SK-N-SH (cell line): ENCODE results near the gene KLF7. TPM values are rescaled to one million over a fixed set of nuclear protein-coding genes. Genes with fewer than 3 reads are reported as not detected.

ENCODE experiments used
- CTCF ChIA-PET: fragments of 300-600, 350-600 bp; formaldehyde crosslinking; extraction: SDS; loops from one replicate; lab custom pipeline; 2021; lab: Yijun Ruan, JAX
- POLR2A ChIA-PET: fragments of 350-600 bp; sonication (Branson Sonifier 250); formaldehyde crosslinking; extraction: SDS; loops from one replicate; lab custom pipeline; 2020; ENCODE audit warnings: antibody characterized with exemption, inconsistent platforms; lab: Yijun Ruan, JAX
- DNase-seq: peaks from one replicate; pipeline ENCODE4 v3.0.0; 2012
- H2AFZ ChIP-seq: fragments of 200-600 bp; sonication (generic); 2 replicates; pipeline ENCODE4 v1.8.1; 2016; ENCODE audit warnings: antibody characterized with exemption, mild to moderate bottlenecking, low read depth
- H3F3A ChIP-seq: fragments of 200-600 bp; sonication (generic); replicated peaks from 2 replicates; pipeline ENCODE3; 2016; ENCODE audit warnings: antibody characterized with exemption, mild to moderate bottlenecking; ENCODE audit not compliant: insufficient read depth
- H3K27ac ChIP-seq, 2 experiments: fragments of 200-500 bp in 1 of 2; fragments of 200-600 bp in 1 of 2; sonication (Bioruptor generic) in 1 of 2; sonication (generic), shearing (Covaris generic) in 1 of 2; 2 replicates each; pipeline versions ENCODE4 v1.5.1 to v1.6.1; 2014 to 2016; ENCODE audit warnings: low read depth in 2 of 2, inconsistent platforms in 1 of 2, low read length in 1 of 2, mild to moderate bottlenecking in 1 of 2, mixed read lengths in 1 of 2
- H3K27me3 ChIP-seq: fragments of 200-600 bp; sonication (generic), shearing (Covaris generic); 2 replicates; pipeline ENCODE4 v1.6.1; 2016; ENCODE audit warnings: mixed run types; ENCODE audit not compliant: insufficient read depth
- H3K36me3 ChIP-seq, 2 experiments: fragments of 200-500 bp in 1 of 2; fragments of 200-600 bp in 1 of 2; sonication (Bioruptor generic) in 1 of 2; sonication (generic) in 1 of 2; replicated peaks in 1 of 2; 2 replicates each; pipeline versions ENCODE3 to v1.5.1; 2014 to 2016; ENCODE audit warnings: low read length in 1 of 2, mild to moderate bottlenecking in 1 of 2; ENCODE audit not compliant: insufficient read depth in 2 of 2, control insufficient read depth in 1 of 2
- H3K4me1 ChIP-seq, 2 experiments: fragments of 200-500 bp in 1 of 2; fragments of 200-600 bp in 1 of 2; sonication (Bioruptor generic) in 1 of 2; sonication (generic), shearing (Covaris generic) in 1 of 2; 2 replicates each; pipeline versions ENCODE4 v1.5.1 to v1.6.1; 2014 to 2016; ENCODE audit warnings: low read depth in 1 of 2, low read length in 1 of 2, mixed run types in 1 of 2; ENCODE audit not compliant: insufficient read depth in 2 of 2, control insufficient read depth in 1 of 2
- H3K4me2 ChIP-seq: fragments of 200-600 bp; sonication (generic), shearing (Covaris generic); 2 replicates; pipeline ENCODE4 v1.6.1; 2017; ENCODE audit warnings: mixed run types
- H3K4me3 ChIP-seq, 2 experiments: fragments of 200-500 bp in 1 of 2; fragments of 200-600 bp in 1 of 2; sonication (Bioruptor generic) in 1 of 2; sonication (generic), shearing (Covaris generic) in 1 of 2; 2 replicates each; pipeline versions ENCODE4 v1.5.1 to v1.8.1; 2014 to 2016; ENCODE audit warnings: low read depth in 2 of 2, inconsistent platforms in 1 of 2, low read length in 1 of 2, mild to moderate bottlenecking in 1 of 2, mixed read lengths in 1 of 2, moderate library complexity in 1 of 2
- H3K79me2 ChIP-seq: fragments of 200-600 bp; sonication (generic); 2 replicates; pipeline ENCODE4 v1.8.1; 2017; ENCODE audit warnings: mild to moderate bottlenecking; ENCODE audit not compliant: insufficient read depth
- H3K9ac ChIP-seq: fragments of 200-600 bp; sonication (generic); 2 replicates; pipeline ENCODE4 v1.6.1; 2017; ENCODE audit warnings: mixed run types
- H3K9me2 ChIP-seq: fragments of 200-600 bp; sonication (generic); 2 replicates; pipeline ENCODE4 v1.6.1; 2017; ENCODE audit warnings: mixed run types
- H3K9me3 ChIP-seq: fragments of 200-600 bp; sonication (generic); 2 replicates; pipeline ENCODE4 v1.6.1; 2017; ENCODE audit warnings: mixed run types, mild to moderate bottlenecking, moderate library complexity
- H4K20me1 ChIP-seq: fragments of 200-600 bp; sonication (generic); 2 replicates; pipeline ENCODE4 v1.6.1; 2017; ENCODE audit warnings: mild to moderate bottlenecking, mixed run types; ENCODE audit not compliant: insufficient read depth
- ELF1 ChIP-seq: IDR thresholded peaks from 2 replicates; pipeline ENCODE4 v1.4.0; 2012
- EP300 ChIP-seq, 2 experiments: IDR thresholded peaks; 2 replicates each; pipeline versions ENCODE4 v1.4.0 to v1.6.1; 2012; ENCODE audit warnings: borderline replicate concordance in 1 of 2, low read depth in 1 of 2, low read length in 1 of 2
- RAD21 ChIP-seq: IDR thresholded peaks from 2 replicates; pipeline ENCODE4 v1.6.1; 2012; ENCODE audit warnings: mild to moderate bottlenecking, low read length
- RCOR1 ChIP-seq: fragments of 150-350 bp; IDR thresholded peaks from 2 replicates; pipeline ENCODE4 v1.6.1; 2017; ENCODE audit warnings: antibody characterized with exemption, low read length
- RFX5 ChIP-seq: IDR thresholded peaks from 2 replicates; pipeline ENCODE4 v1.6.1; 2012; ENCODE audit warnings: mild to moderate bottlenecking, improper control_type of control experiment, low read length
- WGBS: methylation state at CpG from one replicate; pipeline ENCODE4 v1.1.6; 2017; ENCODE audit warnings: low lambda C conversion rate; 5-methylcytosine and 5-hydroxymethylcytosine counted together
- polyA plus RNA-seq, 3 experiments: library from polyadenylated mRNA; depleted of rRNA; stranded (reverse); fragments of >200 nt; gene quantifications; 2 replicates each; pipeline ENCODE4 v1.2.3, GENCODE V29; 2012
- TF ChIP-seq, protein P1 (sequence below): fragments of 200-600 bp; sonication (generic); IDR thresholded peaks from 2 replicates; pipeline ENCODE4 v1.6.1; 2017; ENCODE audit warnings: antibody characterized with exemption, mild to moderate bottlenecking, moderate library complexity
- TF ChIP-seq, protein P2 (sequence below): IDR thresholded peaks from 2 replicates; pipeline ENCODE4; 2012
- TF ChIP-seq, protein P3 (sequence below): IDR thresholded peaks from 2 replicates; pipeline ENCODE4 v1.4.0; 2012; ENCODE audit warnings: low read depth, borderline replicate concordance
- TF ChIP-seq, protein P4 (sequence below): IDR thresholded peaks from 2 replicates; pipeline ENCODE4 v1.6.1; 2012; ENCODE audit warnings: mild to moderate bottlenecking, low read depth, low read length, moderate library complexity

KLF7 gene
- polyA plus RNA-seq, 1 of the 3 experiments (the other 2 are of a cell fraction), result 7.5 TPM

DNA sequence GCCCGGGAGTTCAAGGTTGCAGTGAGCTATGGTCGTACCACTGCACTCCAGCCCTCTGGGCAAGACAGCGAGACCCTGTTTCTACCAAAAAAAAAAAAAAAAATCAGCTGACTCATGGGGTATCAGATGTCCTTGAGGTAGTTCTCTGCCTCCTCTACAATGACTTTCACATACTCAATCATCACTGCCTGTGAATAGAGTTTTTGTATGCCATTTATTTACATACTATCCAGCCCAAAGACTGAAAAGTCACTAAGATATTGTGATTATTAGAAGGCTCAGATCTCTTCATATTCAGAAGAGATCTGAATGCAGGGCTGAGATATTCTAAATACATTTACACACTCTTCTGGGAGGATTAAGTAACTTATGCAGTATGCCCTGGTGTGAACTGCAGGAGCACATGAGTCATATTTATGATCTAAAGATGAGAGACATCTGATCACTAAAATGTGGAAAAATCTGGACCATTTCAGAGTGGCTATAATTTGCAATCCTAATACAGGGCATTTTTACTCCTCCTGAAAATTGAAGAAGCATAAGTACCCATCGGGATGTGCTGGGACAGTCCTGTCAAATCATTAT is 38.9 kb downstream of the KLF7 start:
- H3K4me2 ChIP-seq, result no peak overlapping the region; the same call in 1 of the 2 replicates
- H3K9ac ChIP-seq, result no peak overlapping the region
- H4K20me1 ChIP-seq, result peaks cover 99% of the 10 kb centered on the region
- peak overlapping the region in 1 of 2 experiments; percentile 59; a peak in 2 of 4 replicates for H3K27ac ChIP-seq
- H3K4me3 ChIP-seq, result no peak overlapping the region
- H3K4me1 ChIP-seq, result peaks cover 22 to 30% of the 10 kb centered on the region in 2 experiments; a peak in 3 of 4 replicates
- H3K36me3 ChIP-seq, result peaks cover 17 to 37% of the 10 kb centered on the region in 2 experiments
- no peak overlapping the region for H2AFZ ChIP-seq
- no peaks in the 10 kb centered on the region for H3K9me3 ChIP-seq
- WGBS, result 90% methylated on average over 4 of the region's 4 CpGs
- DNase-seq, result no peak
- POLR2A ChIA-PET, result no interaction called here
- H3K9me2 ChIP-seq, result no peaks in the 10 kb centered on the region
- H3K79me2 ChIP-seq, result peaks cover 99% of the 10 kb centered on the region
- H3F3A ChIP-seq, result peaks cover 44% of the 10 kb centered on the region
- H3K27me3 ChIP-seq, result no peaks in the 10 kb centered on the region
- TF ChIP-seq, protein P1, sequence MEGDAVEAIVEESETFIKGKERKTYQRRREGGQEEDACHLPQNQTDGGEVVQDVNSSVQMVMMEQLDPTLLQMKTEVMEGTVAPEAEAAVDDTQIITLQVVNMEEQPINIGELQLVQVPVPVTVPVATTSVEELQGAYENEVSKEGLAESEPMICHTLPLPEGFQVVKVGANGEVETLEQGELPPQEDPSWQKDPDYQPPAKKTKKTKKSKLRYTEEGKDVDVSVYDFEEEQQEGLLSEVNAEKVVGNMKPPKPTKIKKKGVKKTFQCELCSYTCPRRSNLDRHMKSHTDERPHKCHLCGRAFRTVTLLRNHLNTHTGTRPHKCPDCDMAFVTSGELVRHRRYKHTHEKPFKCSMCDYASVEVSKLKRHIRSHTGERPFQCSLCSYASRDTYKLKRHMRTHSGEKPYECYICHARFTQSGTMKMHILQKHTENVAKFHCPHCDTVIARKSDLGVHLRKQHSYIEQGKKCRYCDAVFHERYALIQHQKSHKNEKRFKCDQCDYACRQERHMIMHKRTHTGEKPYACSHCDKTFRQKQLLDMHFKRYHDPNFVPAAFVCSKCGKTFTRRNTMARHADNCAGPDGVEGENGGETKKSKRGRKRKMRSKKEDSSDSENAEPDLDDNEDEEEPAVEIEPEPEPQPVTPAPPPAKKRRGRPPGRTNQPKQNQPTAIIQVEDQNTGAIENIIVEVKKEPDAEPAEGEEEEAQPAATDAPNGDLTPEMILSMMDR, result no peak
- no peak for TF ChIP-seq EP300 (IDR thresholded peaks at IDR 0.05; ENCODE audit: borderline replicate concordance in 1 of 2, low read depth in 1 of 2, low read length in 1 of 2)
- TF ChIP-seq, protein P2, sequence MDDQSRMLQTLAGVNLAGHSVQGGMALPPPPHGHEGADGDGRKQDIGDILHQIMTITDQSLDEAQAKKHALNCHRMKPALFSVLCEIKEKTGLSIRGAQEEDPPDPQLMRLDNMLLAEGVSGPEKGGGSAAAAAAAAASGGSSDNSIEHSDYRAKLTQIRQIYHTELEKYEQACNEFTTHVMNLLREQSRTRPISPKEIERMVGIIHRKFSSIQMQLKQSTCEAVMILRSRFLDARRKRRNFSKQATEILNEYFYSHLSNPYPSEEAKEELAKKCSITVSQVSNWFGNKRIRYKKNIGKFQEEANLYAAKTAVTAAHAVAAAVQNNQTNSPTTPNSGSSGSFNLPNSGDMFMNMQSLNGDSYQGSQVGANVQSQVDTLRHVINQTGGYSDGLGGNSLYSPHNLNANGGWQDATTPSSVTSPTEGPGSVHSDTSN, result no peak
- no peak for TF ChIP-seq RCOR1
- TF ChIP-seq, protein P3, sequence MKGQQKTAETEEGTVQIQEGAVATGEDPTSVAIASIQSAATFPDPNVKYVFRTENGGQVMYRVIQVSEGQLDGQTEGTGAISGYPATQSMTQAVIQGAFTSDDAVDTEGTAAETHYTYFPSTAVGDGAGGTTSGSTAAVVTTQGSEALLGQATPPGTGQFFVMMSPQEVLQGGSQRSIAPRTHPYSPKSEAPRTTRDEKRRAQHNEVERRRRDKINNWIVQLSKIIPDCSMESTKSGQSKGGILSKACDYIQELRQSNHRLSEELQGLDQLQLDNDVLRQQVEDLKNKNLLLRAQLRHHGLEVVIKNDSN, result no peak
- no peak for TF ChIP-seq RFX5
- no peak for TF ChIP-seq RAD21
- TF ChIP-seq, protein P4, sequence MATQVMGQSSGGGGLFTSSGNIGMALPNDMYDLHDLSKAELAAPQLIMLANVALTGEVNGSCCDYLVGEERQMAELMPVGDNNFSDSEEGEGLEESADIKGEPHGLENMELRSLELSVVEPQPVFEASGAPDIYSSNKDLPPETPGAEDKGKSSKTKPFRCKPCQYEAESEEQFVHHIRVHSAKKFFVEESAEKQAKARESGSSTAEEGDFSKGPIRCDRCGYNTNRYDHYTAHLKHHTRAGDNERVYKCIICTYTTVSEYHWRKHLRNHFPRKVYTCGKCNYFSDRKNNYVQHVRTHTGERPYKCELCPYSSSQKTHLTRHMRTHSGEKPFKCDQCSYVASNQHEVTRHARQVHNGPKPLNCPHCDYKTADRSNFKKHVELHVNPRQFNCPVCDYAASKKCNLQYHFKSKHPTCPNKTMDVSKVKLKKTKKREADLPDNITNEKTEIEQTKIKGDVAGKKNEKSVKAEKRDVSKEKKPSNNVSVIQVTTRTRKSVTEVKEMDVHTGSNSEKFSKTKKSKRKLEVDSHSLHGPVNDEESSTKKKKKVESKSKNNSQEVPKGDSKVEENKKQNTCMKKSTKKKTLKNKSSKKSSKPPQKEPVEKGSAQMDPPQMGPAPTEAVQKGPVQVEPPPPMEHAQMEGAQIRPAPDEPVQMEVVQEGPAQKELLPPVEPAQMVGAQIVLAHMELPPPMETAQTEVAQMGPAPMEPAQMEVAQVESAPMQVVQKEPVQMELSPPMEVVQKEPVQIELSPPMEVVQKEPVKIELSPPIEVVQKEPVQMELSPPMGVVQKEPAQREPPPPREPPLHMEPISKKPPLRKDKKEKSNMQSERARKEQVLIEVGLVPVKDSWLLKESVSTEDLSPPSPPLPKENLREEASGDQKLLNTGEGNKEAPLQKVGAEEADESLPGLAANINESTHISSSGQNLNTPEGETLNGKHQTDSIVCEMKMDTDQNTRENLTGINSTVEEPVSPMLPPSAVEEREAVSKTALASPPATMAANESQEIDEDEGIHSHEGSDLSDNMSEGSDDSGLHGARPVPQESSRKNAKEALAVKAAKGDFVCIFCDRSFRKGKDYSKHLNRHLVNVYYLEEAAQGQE, result no peak
- no peak for TF ChIP-seq ELF1
- CTCF ChIA-PET, result no interaction called here
